Keratinocyte (primary cell): ENCODE results near the gene GNB5. TPM values are rescaled to one million over a fixed set of nuclear protein-coding genes. Genes with fewer than 3 reads are reported as not detected.

Experiments used
- DNase-seq: peaks from one replicate; pipeline ENCODE4 v3.0.0-alpha.2; 2011; ENCODE audit warnings: low read depth, missing footprints, low spot score
- FAIRE-seq: peaks from 2 replicates; lab custom pipeline; 2011; peaks lifted over from hg19 to GRCh38; lab: Jason Lieb, UNC
- H2AFZ ChIP-seq: 2 replicates; pipeline ENCODE4 v1.6.0; 2012; ENCODE audit warnings: low read length, control low read depth, inconsistent platforms; ENCODE audit not compliant: control insufficient read depth
- H3K27ac ChIP-seq: 2 replicates; pipeline ENCODE4 v1.5.1; 2011; ENCODE audit warnings: low read length; ENCODE audit not compliant: control insufficient read depth, insufficient read depth
- H3K27me3 ChIP-seq: 3 replicates; pipeline ENCODE4 v1.6.0; 2011; ENCODE audit warnings: low read length; ENCODE audit not compliant: control insufficient read depth, insufficient read depth; ENCODE audit errors: extremely low read depth
- H3K36me3 ChIP-seq, 2 experiments: 2 replicates in 1 of 2; 3 replicates in 1 of 2; pipeline ENCODE4 v1.5.1; 2011; ENCODE audit warnings: low read length in 2 of 2, mild to moderate bottlenecking in 1 of 2; ENCODE audit not compliant: control insufficient read depth in 2 of 2, insufficient read depth in 2 of 2; ENCODE audit errors: extremely low read depth in 1 of 2
- H3K4me1 ChIP-seq: 3 replicates; pipeline ENCODE4 v1.5.1; 2011; ENCODE audit warnings: low read length; ENCODE audit not compliant: control insufficient read depth, insufficient read depth; ENCODE audit errors: extremely low read depth
- H3K4me2 ChIP-seq: 3 replicates; pipeline ENCODE4 v1.6.0; 2011; ENCODE audit warnings: low read depth, low read length; ENCODE audit not compliant: control insufficient read depth, insufficient read depth; ENCODE audit errors: extremely low read depth
- H3K4me3 ChIP-seq, 3 experiments: fragments of 200-600 bp in 1 of 3; sonication (generic) in 1 of 3; 2 replicates in 2 of 3; 3 replicates in 1 of 3; pipeline ENCODE4 v1.5.1; 2011 to 2016; ENCODE audit warnings: low read length in 3 of 3, mild to moderate bottlenecking in 3 of 3, control low read depth in 2 of 3, inconsistent platforms in 1 of 3, low read depth in 1 of 3, mixed read lengths in 1 of 3, mixed run types in 1 of 3, moderate library complexity in 1 of 3; ENCODE audit not compliant: control insufficient read depth in 2 of 3, insufficient read depth in 2 of 3; ENCODE audit errors: extremely low read depth in 1 of 3
- H3K79me2 ChIP-seq: 2 replicates; pipeline ENCODE4 v1.6.0; 2012; ENCODE audit warnings: low read length; ENCODE audit not compliant: control insufficient read depth, insufficient read depth
- H3K9ac ChIP-seq: 3 replicates; pipeline ENCODE4 v1.6.0; 2011; ENCODE audit warnings: low read length; ENCODE audit not compliant: control insufficient read depth, insufficient read depth; ENCODE audit errors: extremely low read depth
- H3K9me1 ChIP-seq: 3 replicates; pipeline ENCODE4 v1.6.0; 2011; ENCODE audit warnings: low read length; ENCODE audit not compliant: control insufficient read depth, insufficient read depth; ENCODE audit errors: extremely low read depth
- H3K9me3 ChIP-seq: 2 replicates; pipeline ENCODE4 v1.5.1; 2012; ENCODE audit warnings: low read depth, low read length; ENCODE audit not compliant: control insufficient read depth
- H4K20me1 ChIP-seq: 3 replicates; pipeline ENCODE4 v1.6.0; 2011; ENCODE audit warnings: low read length; ENCODE audit not compliant: control insufficient read depth, insufficient read depth; ENCODE audit errors: extremely low read depth
- CTCF ChIP-seq, 3 experiments: IDR thresholded peaks in 1 of 3; conservative IDR thresholded peaks in 1 of 3; optimal IDR thresholded peaks in 1 of 3; 2 replicates in 2 of 3; 3 replicates in 1 of 3; pipeline versions ENCODE3 to v1.5.1; 2011; ENCODE audit warnings: low read length in 3 of 3, mild to moderate bottlenecking in 3 of 3, moderate library complexity in 2 of 3, control low read depth in 1 of 3, inconsistent platforms in 1 of 3; ENCODE audit not compliant: insufficient read depth in 2 of 3; ENCODE audit errors: extremely low read depth in 1 of 3
- EZH2 ChIP-seq: IDR thresholded peaks from one replicate; pipeline ENCODE4 v1.6.1; 2012; ENCODE audit warnings: inconsistent platforms, mild to moderate bottlenecking, low read length, moderate library complexity
- dilution Hi-C: fragments of 300-500 bp; cut with MboI; formaldehyde crosslinking; loops from one replicate; pipeline ENCODE4 v1.7.0; 2020; ENCODE audit warnings: low sequenced_read_pairs; ENCODE audit not compliant: extremely low pct_ligation_motif_present
- polyA plus RNA-seq, 5 experiments: library from polyadenylated mRNA; depleted of rRNA in 3 of 5; stranded (reverse) in 3 of 5; stranded (forward) in 1 of 5; unstranded in 1 of 5; fragments of >200 nt; gene quantifications; 1 replicate in 1 of 5; 2 replicates in 3 of 5; 3 replicates in 1 of 5; pipeline versions ENCODE4 v1.2.1 to v1.2.3, GENCODE V29; 2011 to 2012; ENCODE audit warnings: missing spikeins in 2 of 5, low read depth in 1 of 5, low replicate concordance in 1 of 5

Gene GNB5
- polyA plus RNA-seq, 1 donor (not counting 4 experiments of a cell fraction or from before 2014, with no cell fraction given): 25.8 TPM

DNA sequence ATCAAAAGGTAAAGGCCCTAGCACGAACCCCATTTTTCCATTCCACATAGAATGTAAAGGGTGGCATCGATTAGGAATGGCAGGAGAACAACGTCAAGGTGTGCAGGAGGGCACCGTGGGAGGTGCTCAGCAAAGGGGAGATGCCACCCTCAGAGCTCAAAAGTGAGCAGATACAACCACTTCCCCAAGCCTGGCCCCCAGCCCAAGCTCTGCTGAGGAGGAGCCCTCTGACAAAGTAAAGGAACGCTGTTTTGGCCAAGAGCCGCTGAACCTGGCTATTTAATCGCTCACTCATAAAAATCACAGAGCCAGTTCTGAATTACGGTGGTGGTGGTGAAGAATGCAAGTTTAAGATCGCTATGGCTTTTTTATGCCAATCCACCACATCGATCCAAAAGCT is 12.4 kb downstream of the GNB5 start:
- no peaks in the 10 kb centered on the region for H4K20me1 ChIP-seq
- dilution Hi-C loops: no loop called here
- H3K9me3 ChIP-seq: no peaks in the 10 kb centered on the region
- peak overlapping the region; percentile 73 for H2AFZ ChIP-seq
- peak overlapping the region; percentile 98 for H3K4me2 ChIP-seq
- TF ChIP-seq CTCF (optimal IDR thresholded peaks at IDR 0.05 in 1 of 3, IDR thresholded peaks at IDR 0.05 in 1 of 3, conservative IDR thresholded peaks at IDR 0.05 in 1 of 3; ENCODE audit: extremely low read depth in 1 of 3, insufficient read depth in 2 of 3, low read length in 3 of 3) (no peak), EZH2 (no peak)
- no peaks in the 10 kb centered on the region for H3K27me3 ChIP-seq
- H3K27ac ChIP-seq: peak overlapping the region; percentile 69
- H3K79me2 ChIP-seq: peaks cover 12% of the 10 kb centered on the region
- H3K4me3 ChIP-seq: peak overlapping the region; percentile 58 to 73 (median 68)
- no peak for DNase-seq
- peaks cover 11% of the 10 kb centered on the region for H3K4me1 ChIP-seq
- H3K36me3 ChIP-seq: no peaks in the 10 kb centered on the region
- peak overlapping the region; percentile 80 for H3K9ac ChIP-seq
- H3K9me1 ChIP-seq: no peaks in the 10 kb centered on the region
- no peak for FAIRE-seq

GRCh38 chr15:52172869-52173268 is 18.3 kb downstream of the GNB5 start:
- TF ChIP-seq EZH2 (no peak), CTCF (optimal IDR thresholded peaks at IDR 0.05 in 1 of 3, IDR thresholded peaks at IDR 0.05 in 1 of 3, conservative IDR thresholded peaks at IDR 0.05 in 1 of 3; ENCODE audit: extremely low read depth in 1 of 3, insufficient read depth in 2 of 3, low read length in 3 of 3) (no peak)
- H3K9ac ChIP-seq: no peak overlapping the region
- FAIRE-seq (no peak), DNase-seq (no peak)
- no peak overlapping the region for H3K4me2 ChIP-seq
- no peaks in the 10 kb centered on the region for H3K9me1 ChIP-seq
- no peaks in the 10 kb centered on the region for H3K36me3 ChIP-seq
- no peak overlapping the region for H3K27ac ChIP-seq
- H4K20me1 ChIP-seq: no peaks in the 10 kb centered on the region
- peaks cover 7% of the 10 kb centered on the region for H3K79me2 ChIP-seq
- H3K4me1 ChIP-seq: peaks cover 3% of the 10 kb centered on the region
- no peak overlapping the region for H2AFZ ChIP-seq
- dilution Hi-C loops: no loop called here
- no peak overlapping the region for H3K4me3 ChIP-seq
- H3K9me3 ChIP-seq: no peaks in the 10 kb centered on the region
- no peaks in the 10 kb centered on the region for H3K27me3 ChIP-seq
